ENCODE results near the gene DAB2IP.
"Not testable (repeated sequence)": the region's sequence is repeated elsewhere in the genome, so short reads cannot be mapped to it uniquely, and the experiment has no call there.

DAB2IP gene

GRCh38 chr9:121626012-121626411 lies 25.4 kb upstream of the DAB2IP start:
- DNase-seq (ENCODE audit: low spot score): no peak

- no peak for DNase-seq (ENCODE audit: low spot score)
Measured at GRCh38 chr9:121627427-121627826, 24.0 kb upstream of the DAB2IP start.

GRCh38 chr9:121628401-121628800 lies 23.0 kb upstream of the DAB2IP start:
- no peak for DNase-seq (ENCODE audit: low spot score)

GRCh38 chr9:121631115-121631514 lies 20.3 kb upstream of the DAB2IP start:
- no peak for DNase-seq (ENCODE audit: low spot score)

GRCh38 chr9:121631978-121632418 lies 19.4 kb upstream of the DAB2IP start:
- DNase-seq (ENCODE audit: low spot score): no peak

- no peak for DNase-seq (ENCODE audit: low spot score)
Measured at GRCh38 chr9:121633119-121633714, 18.2 kb upstream of the DAB2IP start.

GRCh38 chr9:121633736-121634135 lies 17.7 kb upstream of the DAB2IP start:
- no peak for DNase-seq (ENCODE audit: low spot score)

- no peak for DNase-seq (ENCODE audit: low spot score)
Measured at GRCh38 chr9:121634329-121635261, 16.8 kb upstream of the DAB2IP start.

- DNase-seq (ENCODE audit: low spot score): no peak
Measured at GRCh38 chr9:121635300-121635876, 16.0 kb upstream of the DAB2IP start.

GRCh38 chr9:121636341-121636865 lies 15.0 kb upstream of the DAB2IP start:
- no peak for DNase-seq (ENCODE audit: low spot score)

GRCh38 chr9:121636978-121637712 lies 14.3 kb upstream of the DAB2IP start:
- no peak for DNase-seq (ENCODE audit: low spot score)

GRCh38 chr9:121637713-121638220 lies 13.7 kb upstream of the DAB2IP start:
- no peak for DNase-seq (ENCODE audit: low spot score)

- no peak for DNase-seq (ENCODE audit: low spot score)
Measured at GRCh38 chr9:121638399-121638798, 13.0 kb upstream of the DAB2IP start.

- no peak for DNase-seq (ENCODE audit: low spot score)
Measured at GRCh38 chr9:121638901-121639592, 12.4 kb upstream of the DAB2IP start.

- DNase-seq (ENCODE audit: low spot score): no peak
Measured at GRCh38 chr9:121639619-121640018, 11.8 kb upstream of the DAB2IP start.

GRCh38 chr9:121640076-121640475 lies 11.4 kb upstream of the DAB2IP start:
- peak; percentile 13 for DNase-seq (ENCODE audit: low spot score)

GRCh38 chr9:121640491-121641223 lies 10.8 kb upstream of the DAB2IP start:
- DNase-seq (ENCODE audit: low spot score): no peak

- DNase-seq (ENCODE audit: low spot score): no peak
Measured at GRCh38 chr9:121641224-121641611, 10.2 kb upstream of the DAB2IP start.

GRCh38 chr9:121642758-121643157 lies 8.7 kb upstream of the DAB2IP start:
- no peak for DNase-seq (ENCODE audit: low spot score)

GRCh38 chr9:121643473-121643872 lies 8.0 kb upstream of the DAB2IP start:
- no peak for DNase-seq (ENCODE audit: low spot score)

GRCh38 chr9:121644040-121644439 lies 7.4 kb upstream of the DAB2IP start:
- not testable (repeated sequence) for DNase-seq (ENCODE audit: low spot score)
